Measurements from ENCODE around the gene LIFR. TPM values are rescaled to one million over a fixed set of nuclear protein-coding genes. Genes with fewer than 3 reads are reported as not detected.

The LIFR gene
- total RNA-seq, 1 experiment from 2014 or later: 22.0 TPM

DNA sequence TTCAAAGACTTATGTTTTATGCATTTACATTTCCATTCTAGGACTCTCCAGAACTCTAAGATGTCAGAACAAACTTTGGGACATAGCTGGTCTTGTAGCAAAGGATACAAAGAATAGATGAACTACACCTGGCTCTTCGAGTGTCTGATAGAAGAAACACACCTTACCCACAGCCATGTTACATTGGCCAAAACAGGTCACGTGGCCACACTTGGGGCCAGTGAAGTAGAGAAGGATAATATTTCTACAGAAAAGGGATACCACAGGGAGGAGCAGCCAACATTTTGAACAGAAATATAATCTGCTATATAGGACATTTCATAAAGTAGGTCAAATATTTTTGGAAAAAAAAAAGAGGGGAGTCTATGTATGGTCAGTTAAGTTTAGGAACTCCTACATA, 22.7 kb upstream of the LIFR start:
- no peaks in the 10 kb centered on the region for H3F3A ChIP-seq (ENCODE audit: insufficient read depth, low read depth)
- H3K4me1 ChIP-seq (replicated peaks; ENCODE audit: insufficient read depth): no peaks in the 10 kb centered on the region
- intact Hi-C loops (cut with micrococcal nuclease; ENCODE audit: unreplicated experiment): no loop called here
- H3K27ac ChIP-seq: no peak overlapping the region
- no peak for DNase-seq
- H3K4me3 ChIP-seq: no peak overlapping the region
- TF ChIP-seq, protein P1, sequence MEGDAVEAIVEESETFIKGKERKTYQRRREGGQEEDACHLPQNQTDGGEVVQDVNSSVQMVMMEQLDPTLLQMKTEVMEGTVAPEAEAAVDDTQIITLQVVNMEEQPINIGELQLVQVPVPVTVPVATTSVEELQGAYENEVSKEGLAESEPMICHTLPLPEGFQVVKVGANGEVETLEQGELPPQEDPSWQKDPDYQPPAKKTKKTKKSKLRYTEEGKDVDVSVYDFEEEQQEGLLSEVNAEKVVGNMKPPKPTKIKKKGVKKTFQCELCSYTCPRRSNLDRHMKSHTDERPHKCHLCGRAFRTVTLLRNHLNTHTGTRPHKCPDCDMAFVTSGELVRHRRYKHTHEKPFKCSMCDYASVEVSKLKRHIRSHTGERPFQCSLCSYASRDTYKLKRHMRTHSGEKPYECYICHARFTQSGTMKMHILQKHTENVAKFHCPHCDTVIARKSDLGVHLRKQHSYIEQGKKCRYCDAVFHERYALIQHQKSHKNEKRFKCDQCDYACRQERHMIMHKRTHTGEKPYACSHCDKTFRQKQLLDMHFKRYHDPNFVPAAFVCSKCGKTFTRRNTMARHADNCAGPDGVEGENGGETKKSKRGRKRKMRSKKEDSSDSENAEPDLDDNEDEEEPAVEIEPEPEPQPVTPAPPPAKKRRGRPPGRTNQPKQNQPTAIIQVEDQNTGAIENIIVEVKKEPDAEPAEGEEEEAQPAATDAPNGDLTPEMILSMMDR (conservative IDR thresholded peaks at IDR 0.05): no peak
- no peak for TF ChIP-seq EZH2 (IDR thresholded peaks at IDR 0.05; ENCODE audit: low read depth)
- no TSS peak for BruUV-seq (replicated peaks)
- no peaks in the 10 kb centered on the region for H3K27me3 ChIP-seq (ENCODE audit: insufficient read depth, low read depth)
- H3K36me3 ChIP-seq (ENCODE audit: low read depth): no peaks in the 10 kb centered on the region
- no peak overlapping the region for H2AFZ ChIP-seq
- no peaks in the 10 kb centered on the region for H3K79me2 ChIP-seq (ENCODE audit: low read depth)
- no peaks in the 10 kb centered on the region for H3K9me2 ChIP-seq (ENCODE audit: insufficient read depth)
- H3K9me3 ChIP-seq (ENCODE audit: insufficient read depth, low read depth): no peaks in the 10 kb centered on the region
- no peaks in the 10 kb centered on the region for H4K20me1 ChIP-seq (ENCODE audit: insufficient read depth)
- no peak overlapping the region for H3K4me2 ChIP-seq
- ChIA-PET POLR2A (ENCODE audit: unreplicated experiment) (interaction anchor here (0.7 kb wide), 1 partner anchor 1617 kb away, joined by 5 read pairs; no protein-coding TSS in a partner anchor), CTCF (interaction anchor here (0.6 to 1.0 kb wide), 2 partner anchors 19 to 266 kb away, joined by 3 to 5 read pairs; no protein-coding TSS in a partner anchor)

DNA sequence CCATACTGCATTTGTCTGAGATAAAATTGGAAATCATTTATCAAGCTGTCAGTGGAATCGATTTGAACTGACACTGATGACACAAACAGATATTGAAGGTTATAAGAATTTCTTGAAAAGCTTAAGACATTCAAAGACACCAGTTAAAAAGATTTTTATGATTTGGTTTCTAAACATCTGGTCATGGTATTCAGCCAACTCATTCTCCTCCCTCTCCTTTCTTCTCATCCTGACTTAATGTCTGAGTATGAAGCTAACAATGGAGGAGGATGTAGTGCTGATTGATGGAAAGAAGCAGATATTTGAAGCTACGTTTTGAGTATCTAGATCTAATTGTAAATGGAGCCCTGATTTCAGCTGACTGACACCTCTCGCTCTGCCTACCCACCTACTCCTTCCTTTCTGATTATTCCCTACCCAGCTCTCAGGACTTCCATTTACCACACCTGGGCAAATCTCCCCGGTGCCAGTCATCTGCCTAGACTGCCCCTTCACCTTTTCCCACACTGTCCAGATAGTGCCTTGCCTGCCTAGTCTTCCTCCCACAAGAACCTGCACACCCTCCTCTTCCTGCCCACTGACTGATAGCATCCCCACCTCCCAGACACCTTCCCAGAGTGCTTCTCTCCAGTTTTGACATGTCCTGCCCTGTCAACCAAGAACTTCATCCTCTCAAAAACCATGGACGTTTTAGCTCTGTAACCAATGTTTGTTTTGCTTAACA, 20.7 kb upstream of the LIFR start:
- H3F3A ChIP-seq (ENCODE audit: insufficient read depth, low read depth): no peaks in the 10 kb centered on the region
- no peak overlapping the region for H3K4me2 ChIP-seq
- H2AFZ ChIP-seq: no peak overlapping the region
- no peaks in the 10 kb centered on the region for H3K9me2 ChIP-seq (ENCODE audit: insufficient read depth)
- H4K20me1 ChIP-seq (ENCODE audit: insufficient read depth): no peaks in the 10 kb centered on the region
- no peaks in the 10 kb centered on the region for H3K36me3 ChIP-seq (ENCODE audit: low read depth)
- no peaks in the 10 kb centered on the region for H3K79me2 ChIP-seq (ENCODE audit: low read depth)
- ChIA-PET POLR2A (ENCODE audit: unreplicated experiment) (no interaction called here), CTCF (no interaction called here)
- DNase-seq: no peak
- no peak overlapping the region for H3K27ac ChIP-seq
- no peak overlapping the region for H3K4me3 ChIP-seq
- no peaks in the 10 kb centered on the region for H3K4me1 ChIP-seq (replicated peaks; ENCODE audit: insufficient read depth)
- intact Hi-C loops (cut with micrococcal nuclease; ENCODE audit: unreplicated experiment): no loop called here
- TF ChIP-seq, protein P1 (conservative IDR thresholded peaks at IDR 0.05): no peak
- H3K27me3 ChIP-seq (ENCODE audit: insufficient read depth, low read depth): no peaks in the 10 kb centered on the region
- no peaks in the 10 kb centered on the region for H3K9me3 ChIP-seq (ENCODE audit: insufficient read depth, low read depth)
- BruUV-seq (replicated peaks): no TSS peak

DNA sequence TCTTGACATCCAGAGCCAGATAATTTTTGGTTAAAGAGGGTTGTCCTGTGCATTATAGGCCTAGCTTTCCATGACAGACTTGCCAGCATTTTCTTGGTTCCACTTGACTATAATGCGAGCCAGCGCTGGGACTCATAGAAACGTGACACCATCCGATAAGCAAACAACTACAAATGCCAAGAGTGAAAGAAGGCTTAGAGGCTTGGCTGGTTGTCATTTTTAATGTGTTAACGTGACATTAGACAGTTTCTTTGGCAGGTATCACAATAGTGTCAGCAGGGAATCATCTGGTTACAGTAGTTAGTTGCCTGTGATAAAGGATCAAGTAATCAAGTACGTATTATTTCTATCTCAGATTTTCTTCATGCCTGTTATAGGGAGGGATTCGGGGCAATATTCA, 20.0 kb upstream of the LIFR start:
- intact Hi-C loops (cut with micrococcal nuclease; ENCODE audit: unreplicated experiment): no loop called here

More for the DNA sequence above, 20.0 kb upstream of the LIFR start:
- no peaks in the 10 kb centered on the region for H3F3A ChIP-seq (ENCODE audit: insufficient read depth, low read depth)
- H3K27ac ChIP-seq: no peak overlapping the region
- no peak for DNase-seq
- H3K4me2 ChIP-seq: no peak overlapping the region
- no peaks in the 10 kb centered on the region for H3K4me1 ChIP-seq (replicated peaks; ENCODE audit: insufficient read depth)
- no peaks in the 10 kb centered on the region for H3K36me3 ChIP-seq (ENCODE audit: low read depth)
- no TSS peak for BruUV-seq (replicated peaks)
- no peak for TF ChIP-seq EZH2 (IDR thresholded peaks at IDR 0.05; ENCODE audit: low read depth)
- TF ChIP-seq, protein P1 (conservative IDR thresholded peaks at IDR 0.05): no peak
- no peak overlapping the region for H2AFZ ChIP-seq
- H3K9me2 ChIP-seq (ENCODE audit: insufficient read depth): no peaks in the 10 kb centered on the region
- no peaks in the 10 kb centered on the region for H3K9me3 ChIP-seq (ENCODE audit: insufficient read depth, low read depth)
- no peaks in the 10 kb centered on the region for H3K27me3 ChIP-seq (ENCODE audit: insufficient read depth, low read depth)
- no peaks in the 10 kb centered on the region for H4K20me1 ChIP-seq (ENCODE audit: insufficient read depth)
- H3K79me2 ChIP-seq (ENCODE audit: low read depth): no peaks in the 10 kb centered on the region
- POLR2A ChIA-PET (ENCODE audit: unreplicated experiment): no interaction called here
- H3K4me3 ChIP-seq: no peak overlapping the region
- CTCF ChIA-PET: no interaction called here

Data from PC-9 (cell line).